ENCODE data around the gene CLPTM1L. TPM values are rescaled to one million over a fixed set of nuclear protein-coding genes. Genes with fewer than 3 reads are reported as not detected.

Gene CLPTM1L
- polyA plus RNA-seq, 3 donors = 14.1 to 76.2 (median 35.0) TPM

DNA sequence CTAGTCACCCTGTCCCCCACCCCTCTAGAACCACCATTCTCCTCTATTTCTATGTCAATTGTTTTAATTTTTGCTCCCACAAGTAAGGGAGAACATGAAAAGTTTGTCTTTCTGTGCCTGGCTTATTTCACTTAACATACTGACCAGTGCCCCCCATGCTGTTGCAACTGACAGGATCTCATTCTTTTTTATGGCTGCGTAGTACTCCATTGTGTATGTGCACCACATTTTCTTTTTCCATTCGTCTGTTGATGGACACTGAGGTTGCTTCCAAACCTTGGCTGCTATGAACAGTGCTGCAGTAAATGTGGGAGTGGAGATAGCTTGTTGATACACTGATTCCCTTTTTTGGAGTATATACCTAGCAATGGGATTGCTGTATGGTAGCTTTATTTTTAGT is 42.6 kb downstream of the CLPTM1L start:
- H3K4me1 Mint-ChIP-seq = peaks cover 21% of the 10 kb centered on the region

GRCh38 chr5:1300581-1301083 is 44.3 kb downstream of the CLPTM1L start:
- H3K27me3 Mint-ChIP-seq (ENCODE audit: low read depth in 3 of 3) = peaks cover 16 to 21% (median 20%) of the 10 kb centered on the region in 3 donors
- H3K4me3 Mint-ChIP-seq = no peak overlapping the region
- intact Hi-C loops (cut with micrococcal nuclease) = no loop called here
- Histone ChIP-seq H3K4me2 (replicated peaks; ENCODE audit: extremely low read depth, low read length, poor library complexity, severe bottlenecking) (no peak overlapping the region), H3K4me3 (replicated peaks in 1 of 3; ENCODE audit: low read depth in 2 of 3, low read length in 3 of 3) (no peak overlapping the region), H3K9me3 (replicated peaks in 1 of 2; ENCODE audit: control insufficient read depth in 1 of 2, insufficient read depth in 1 of 2, low read length in 2 of 2) (no peaks in the 10 kb centered on the region), H3K27ac (ENCODE audit: low read depth in 1 of 2, low read length in 2 of 2) (no peak overlapping the region), H3K4me1 (ENCODE audit: control insufficient read depth in 1 of 2, insufficient read depth in 2 of 2, low read length in 2 of 2) (peaks cover 5 to 12% of the 10 kb centered on the region in 2 donors), H3K27me3 (ENCODE audit: control insufficient read depth in 2 of 2, insufficient read depth in 2 of 2, low read length in 2 of 2) (peaks cover 0 to 7% of the 10 kb centered on the region in 2 donors), H3K9ac (ENCODE audit: insufficient read depth, low read length, poor library complexity, severe bottlenecking) (no peak overlapping the region), H4K20me1 (ENCODE audit: insufficient read depth, low read length) (no peaks in the 10 kb centered on the region), H2AFZ (ENCODE audit: insufficient read depth, low read depth, low read length, poor library complexity, severe bottlenecking) (no peak overlapping the region), H3K36me3 (replicated peaks in 1 of 2; ENCODE audit: control insufficient read depth in 1 of 2, insufficient read depth in 2 of 2, low read length in 2 of 2) (no peaks in the 10 kb centered on the region), H3K79me2 (ENCODE audit: insufficient read depth, low read length) (no peaks in the 10 kb centered on the region)
- TF ChIP-seq, protein P1, sequence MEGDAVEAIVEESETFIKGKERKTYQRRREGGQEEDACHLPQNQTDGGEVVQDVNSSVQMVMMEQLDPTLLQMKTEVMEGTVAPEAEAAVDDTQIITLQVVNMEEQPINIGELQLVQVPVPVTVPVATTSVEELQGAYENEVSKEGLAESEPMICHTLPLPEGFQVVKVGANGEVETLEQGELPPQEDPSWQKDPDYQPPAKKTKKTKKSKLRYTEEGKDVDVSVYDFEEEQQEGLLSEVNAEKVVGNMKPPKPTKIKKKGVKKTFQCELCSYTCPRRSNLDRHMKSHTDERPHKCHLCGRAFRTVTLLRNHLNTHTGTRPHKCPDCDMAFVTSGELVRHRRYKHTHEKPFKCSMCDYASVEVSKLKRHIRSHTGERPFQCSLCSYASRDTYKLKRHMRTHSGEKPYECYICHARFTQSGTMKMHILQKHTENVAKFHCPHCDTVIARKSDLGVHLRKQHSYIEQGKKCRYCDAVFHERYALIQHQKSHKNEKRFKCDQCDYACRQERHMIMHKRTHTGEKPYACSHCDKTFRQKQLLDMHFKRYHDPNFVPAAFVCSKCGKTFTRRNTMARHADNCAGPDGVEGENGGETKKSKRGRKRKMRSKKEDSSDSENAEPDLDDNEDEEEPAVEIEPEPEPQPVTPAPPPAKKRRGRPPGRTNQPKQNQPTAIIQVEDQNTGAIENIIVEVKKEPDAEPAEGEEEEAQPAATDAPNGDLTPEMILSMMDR (IDR thresholded peaks at IDR 0.05) = no peak
- DNase-seq = no peak
- peaks cover 0 to 4% (median 0%) of the 10 kb centered on the region in 7 donors for H3K9me3 Mint-ChIP-seq
- no peak overlapping the region for H3K27ac Mint-ChIP-seq
- 95% methylated on average over 7 of the region's 20 CpGs for WGBS (ENCODE audit: insufficient coverage)
- H3K4me1 Mint-ChIP-seq = peaks cover 19% of the 10 kb centered on the region
- no peaks in the 10 kb centered on the region for H3K36me3 Mint-ChIP-seq

More for the DNA sequence above, 42.6 kb downstream of the CLPTM1L start:
- H3K9ac ChIP-seq (ENCODE audit: insufficient read depth, low read length, poor library complexity, severe bottlenecking) = no peak overlapping the region
- H3K36me3 ChIP-seq (replicated peaks in 1 of 2; ENCODE audit: control insufficient read depth in 1 of 2, insufficient read depth in 2 of 2, low read length in 2 of 2) = no peaks in the 10 kb centered on the region
- no peak for DNase-seq
- H3K4me1 ChIP-seq (ENCODE audit: control insufficient read depth in 1 of 2, insufficient read depth in 2 of 2, low read length in 2 of 2) = peaks cover 5 to 12% of the 10 kb centered on the region in 2 donors
- H3K4me3 ChIP-seq (replicated peaks in 1 of 3; ENCODE audit: low read depth in 2 of 3, low read length in 3 of 3) = no peak overlapping the region
- no peaks in the 10 kb centered on the region for H3K9me3 ChIP-seq (replicated peaks in 1 of 2; ENCODE audit: control insufficient read depth in 1 of 2, insufficient read depth in 1 of 2, low read length in 2 of 2)
- Mint-ChIP-seq H3K27me3 (ENCODE audit: low read depth in 3 of 3) (peaks cover 5 to 8% (median 6%) of the 10 kb centered on the region in 3 donors), H3K9me3 (peaks cover 0 to 4% (median 0%) of the 10 kb centered on the region in 7 donors), H3K27ac (no peak overlapping the region), H3K36me3 (no peaks in the 10 kb centered on the region), H3K4me3 (no peak overlapping the region)
- no peak overlapping the region for H2AFZ ChIP-seq (ENCODE audit: insufficient read depth, low read depth, low read length, poor library complexity, severe bottlenecking)
- no peaks in the 10 kb centered on the region for H3K79me2 ChIP-seq (ENCODE audit: insufficient read depth, low read length)
- no peak overlapping the region for H3K4me2 ChIP-seq (replicated peaks; ENCODE audit: extremely low read depth, low read length, poor library complexity, severe bottlenecking)
- H4K20me1 ChIP-seq (ENCODE audit: insufficient read depth, low read length) = no peaks in the 10 kb centered on the region
- WGBS (ENCODE audit: insufficient coverage) = 86% methylated on average over 1 of the region's 2 CpGs
- H3K27ac ChIP-seq (ENCODE audit: low read depth in 1 of 2, low read length in 2 of 2) = no peak overlapping the region
- TF ChIP-seq, protein P1 (IDR thresholded peaks at IDR 0.05) = no peak
- intact Hi-C loops (cut with micrococcal nuclease) = no loop called here
- H3K27me3 ChIP-seq (ENCODE audit: control insufficient read depth in 2 of 2, insufficient read depth in 2 of 2, low read length in 2 of 2) = no peaks in the 10 kb centered on the region
